Lower leg skin (tissue), 4 donors: ENCODE data around the gene FAM184A. TPM values are rescaled to one million over a fixed set of nuclear protein-coding genes. Genes with fewer than 3 reads are reported as not detected.

ENCODE experiments used
- DNase-seq, 2 donors: peaks; one replicate each; pipeline ENCODE4 v3.0.0-alpha.2; 2019; ENCODE audit warnings: low spot score in 2 of 2
- H3K4me3 ChIP-seq: fragments of 200-600 bp; sonication (generic); 2 replicates; pipeline ENCODE4 v1.5.1; 2017; ENCODE audit warnings: mild to moderate bottlenecking, low read depth; ENCODE audit not compliant: poor library complexity, severe bottlenecking
- CTCF ChIP-seq, 3 donors: fragments of 450-650 bp; IDR thresholded peaks; one replicate each; pipeline ENCODE4 v1.5.1; 2016; ENCODE audit warnings: antibody characterized with exemption in 3 of 3, mild to moderate bottlenecking in 3 of 3, moderate library complexity in 2 of 3
- POLR2A ChIP-seq, 2 donors: fragments of 450-650 bp; IDR thresholded peaks; one replicate each; pipeline ENCODE4 v1.6.1; 2016 to 2017; ENCODE audit warnings: antibody characterized with exemption in 2 of 2, mild to moderate bottlenecking in 1 of 2, moderate library complexity in 1 of 2
- WGBS, 2 donors: methylation state at CpG; one replicate each; pipeline ENCODE4 v1.1.5; 2018; 5-methylcytosine and 5-hydroxymethylcytosine counted together
- intact Hi-C: fragments of 100-400 bp; cut with DNase I; formaldehyde crosslinking; loops from one replicate; pipeline ENCODE4 v1.15.0; 2023; ENCODE audit warnings: low total_unique reads
- total RNA-seq, 4 donors: library from RNA; depleted of rRNA; stranded (reverse); fragments of >200 nt; gene quantifications; one replicate each; pipeline ENCODE4 v1.1.0, GENCODE V29; 2016

The FAM184A gene
- total RNA-seq, 4 donors from 2014 or later, result 0.57 to 3.4 (median 1.4) TPM

DNA sequence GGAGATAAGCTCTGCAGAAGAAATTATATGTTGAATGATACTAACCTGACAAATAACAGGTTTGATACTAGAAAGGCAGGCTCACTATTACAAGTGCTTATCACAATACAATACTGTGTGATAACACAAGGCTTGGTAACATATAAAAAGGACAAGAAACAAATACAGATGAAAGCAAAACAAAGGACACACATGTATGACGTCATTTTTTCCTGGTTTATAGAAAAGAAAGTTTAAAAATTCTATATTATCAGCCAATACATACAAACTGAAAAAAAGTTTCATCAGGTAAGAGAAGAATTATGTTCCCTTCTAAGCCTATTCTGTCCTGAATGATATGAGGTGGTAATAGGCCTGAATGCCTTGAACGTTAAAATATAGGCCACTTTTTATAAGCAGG, 111.2 kb downstream of the FAM184A start:
- intact Hi-C loops, result loop anchor here (10.0 kb wide), 1 partner anchor 138 kb away; no protein-coding TSS in a partner anchor
- WGBS, 2 donors, result 76 to 78% methylated on average over 2 of the region's 2 CpGs
- TF ChIP-seq CTCF (IDR thresholded peaks at IDR 0.05) (no peak), POLR2A (IDR thresholded peaks at IDR 0.05) (no peak)
- H3K4me3 ChIP-seq, result no peak overlapping the region
- no peak for DNase-seq

DNA sequence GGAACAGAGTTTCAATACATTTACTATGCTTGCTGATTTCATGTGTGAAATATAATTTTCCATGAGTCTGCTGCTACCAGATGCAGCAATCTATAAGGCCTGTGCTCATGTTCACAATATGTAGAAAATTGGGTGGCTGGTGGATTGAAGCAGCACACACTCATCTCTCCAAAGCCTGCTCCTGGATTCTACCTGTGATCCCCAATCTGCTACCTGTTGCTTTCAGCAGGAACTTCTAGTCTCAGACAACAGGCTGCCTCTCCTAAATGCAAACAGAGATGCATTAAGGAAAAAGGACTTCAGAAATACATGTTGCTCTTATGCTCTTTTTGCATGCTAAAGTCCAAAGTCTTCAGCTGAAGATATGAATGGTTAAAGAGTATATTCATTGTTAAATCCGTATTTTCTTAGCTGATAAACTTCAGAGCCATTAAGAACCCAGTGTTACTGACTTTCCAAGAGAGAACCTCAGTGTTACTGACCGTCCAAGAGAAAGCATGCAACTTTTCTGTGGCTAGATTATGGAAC, 112.6 kb downstream of the FAM184A start:
- no peak for DNase-seq
- H3K4me3 ChIP-seq, result no peak overlapping the region
- 82 to 84% methylated on average over 2 of the region's 2 CpGs for WGBS, 2 donors
- intact Hi-C loops, result loop anchor here (10.0 kb wide), 1 partner anchor 139 kb away; no protein-coding TSS in a partner anchor
- TF ChIP-seq POLR2A (IDR thresholded peaks at IDR 0.05) (no peak), CTCF (IDR thresholded peaks at IDR 0.05) (no peak)

DNA sequence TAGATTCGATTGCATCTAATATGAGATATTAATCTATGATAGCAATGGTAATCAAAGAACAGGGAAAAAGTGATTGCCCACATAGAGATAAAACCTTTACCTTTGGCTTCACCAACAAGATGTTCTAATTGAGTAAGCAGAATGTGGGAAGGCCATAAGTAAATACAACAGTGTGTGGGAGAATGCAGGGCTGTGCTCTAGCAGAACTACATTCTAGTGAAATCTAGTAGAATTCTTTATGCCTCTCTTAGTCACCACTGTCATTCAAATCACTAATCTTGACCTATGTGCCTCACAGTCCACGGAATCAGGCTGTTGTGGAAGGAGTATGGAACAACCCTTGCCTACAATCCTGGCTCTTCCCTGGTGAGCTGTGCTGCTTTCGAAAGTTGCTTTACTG, 113.1 kb downstream of the FAM184A start:
- no peak for DNase-seq
- TF ChIP-seq POLR2A (IDR thresholded peaks at IDR 0.05), result no peak
- no peak for TF ChIP-seq CTCF (IDR thresholded peaks at IDR 0.05)
- H3K4me3 ChIP-seq, result no peak overlapping the region
- intact Hi-C loops, result loop anchor here (10.0 kb wide), 1 partner anchor 139 kb away; no protein-coding TSS in a partner anchor
- WGBS, 2 donors, result 91 to 95% methylated on average over 3 of the region's 3 CpGs

- DNase-seq, result no peak
- H3K4me3 ChIP-seq, result no peak overlapping the region
- TF ChIP-seq POLR2A (IDR thresholded peaks at IDR 0.05), result no peak
- no peak for TF ChIP-seq CTCF (IDR thresholded peaks at IDR 0.05)
- intact Hi-C loops, result loop anchor here (10.0 kb wide), 1 partner anchor 142 kb away; no protein-coding TSS in a partner anchor
Measured at GRCh38 chr6:118963003-118963402, 115.5 kb downstream of the FAM184A start.

GRCh38 chr6:118959903-118960302, 118.6 kb downstream of the FAM184A start:
- no peak overlapping the region for H3K4me3 ChIP-seq
- 92 to 95% methylated on average over 4 of the region's 4 CpGs for WGBS, 2 donors
- DNase-seq, result no peak
- no peak for TF ChIP-seq POLR2A (IDR thresholded peaks at IDR 0.05)
- TF ChIP-seq CTCF (IDR thresholded peaks at IDR 0.05), result no peak
- intact Hi-C loops, result loop anchor here (10.0 kb wide), 1 partner anchor 145 kb away; no protein-coding TSS in a partner anchor

DNA sequence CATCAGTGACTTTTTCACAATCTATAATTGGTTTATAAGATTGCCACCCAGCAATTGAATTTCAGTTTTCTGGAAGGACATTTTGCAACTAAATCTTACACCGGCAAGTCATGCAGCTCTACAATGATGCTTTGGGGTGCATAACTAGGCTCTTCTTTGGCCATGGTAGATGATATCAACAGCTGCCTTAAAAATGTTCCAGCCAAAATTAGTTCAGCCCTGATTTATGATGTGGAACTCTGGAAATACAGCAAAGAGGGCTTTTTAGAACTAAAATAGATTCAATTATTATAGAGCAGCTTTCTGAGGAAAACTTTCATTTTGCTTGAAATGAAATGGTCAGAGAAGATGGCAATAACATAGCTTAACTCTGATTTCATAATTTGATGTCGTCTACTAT, 125.1 kb downstream of the FAM184A start:
- no peak for DNase-seq
- intact Hi-C loops, result no loop called here
- no peak overlapping the region for H3K4me3 ChIP-seq
- WGBS, 2 donors, result 63 to 86% methylated on average over 2 of the region's 2 CpGs
- TF ChIP-seq CTCF (IDR thresholded peaks at IDR 0.05), result no peak
- TF ChIP-seq POLR2A (IDR thresholded peaks at IDR 0.05), result no peak
